Fibroblast of skin of right biceps (primary cell): Measurements from ENCODE around the gene INPP5F.

Source experiments
- DNase-seq: peaks from one replicate; pipeline ENCODE4 v3.0.0-alpha.2; 2013

Gene INPP5F, protein sequence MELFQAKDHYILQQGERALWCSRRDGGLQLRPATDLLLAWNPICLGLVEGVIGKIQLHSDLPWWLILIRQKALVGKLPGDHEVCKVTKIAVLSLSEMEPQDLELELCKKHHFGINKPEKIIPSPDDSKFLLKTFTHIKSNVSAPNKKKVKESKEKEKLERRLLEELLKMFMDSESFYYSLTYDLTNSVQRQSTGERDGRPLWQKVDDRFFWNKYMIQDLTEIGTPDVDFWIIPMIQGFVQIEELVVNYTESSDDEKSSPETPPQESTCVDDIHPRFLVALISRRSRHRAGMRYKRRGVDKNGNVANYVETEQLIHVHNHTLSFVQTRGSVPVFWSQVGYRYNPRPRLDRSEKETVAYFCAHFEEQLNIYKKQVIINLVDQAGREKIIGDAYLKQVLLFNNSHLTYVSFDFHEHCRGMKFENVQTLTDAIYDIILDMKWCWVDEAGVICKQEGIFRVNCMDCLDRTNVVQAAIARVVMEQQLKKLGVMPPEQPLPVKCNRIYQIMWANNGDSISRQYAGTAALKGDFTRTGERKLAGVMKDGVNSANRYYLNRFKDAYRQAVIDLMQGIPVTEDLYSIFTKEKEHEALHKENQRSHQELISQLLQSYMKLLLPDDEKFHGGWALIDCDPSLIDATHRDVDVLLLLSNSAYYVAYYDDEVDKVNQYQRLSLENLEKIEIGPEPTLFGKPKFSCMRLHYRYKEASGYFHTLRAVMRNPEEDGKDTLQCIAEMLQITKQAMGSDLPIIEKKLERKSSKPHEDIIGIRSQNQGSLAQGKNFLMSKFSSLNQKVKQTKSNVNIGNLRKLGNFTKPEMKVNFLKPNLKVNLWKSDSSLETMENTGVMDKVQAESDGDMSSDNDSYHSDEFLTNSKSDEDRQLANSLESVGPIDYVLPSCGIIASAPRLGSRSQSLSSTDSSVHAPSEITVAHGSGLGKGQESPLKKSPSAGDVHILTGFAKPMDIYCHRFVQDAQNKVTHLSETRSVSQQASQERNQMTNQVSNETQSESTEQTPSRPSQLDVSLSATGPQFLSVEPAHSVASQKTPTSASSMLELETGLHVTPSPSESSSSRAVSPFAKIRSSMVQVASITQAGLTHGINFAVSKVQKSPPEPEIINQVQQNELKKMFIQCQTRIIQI

DNA sequence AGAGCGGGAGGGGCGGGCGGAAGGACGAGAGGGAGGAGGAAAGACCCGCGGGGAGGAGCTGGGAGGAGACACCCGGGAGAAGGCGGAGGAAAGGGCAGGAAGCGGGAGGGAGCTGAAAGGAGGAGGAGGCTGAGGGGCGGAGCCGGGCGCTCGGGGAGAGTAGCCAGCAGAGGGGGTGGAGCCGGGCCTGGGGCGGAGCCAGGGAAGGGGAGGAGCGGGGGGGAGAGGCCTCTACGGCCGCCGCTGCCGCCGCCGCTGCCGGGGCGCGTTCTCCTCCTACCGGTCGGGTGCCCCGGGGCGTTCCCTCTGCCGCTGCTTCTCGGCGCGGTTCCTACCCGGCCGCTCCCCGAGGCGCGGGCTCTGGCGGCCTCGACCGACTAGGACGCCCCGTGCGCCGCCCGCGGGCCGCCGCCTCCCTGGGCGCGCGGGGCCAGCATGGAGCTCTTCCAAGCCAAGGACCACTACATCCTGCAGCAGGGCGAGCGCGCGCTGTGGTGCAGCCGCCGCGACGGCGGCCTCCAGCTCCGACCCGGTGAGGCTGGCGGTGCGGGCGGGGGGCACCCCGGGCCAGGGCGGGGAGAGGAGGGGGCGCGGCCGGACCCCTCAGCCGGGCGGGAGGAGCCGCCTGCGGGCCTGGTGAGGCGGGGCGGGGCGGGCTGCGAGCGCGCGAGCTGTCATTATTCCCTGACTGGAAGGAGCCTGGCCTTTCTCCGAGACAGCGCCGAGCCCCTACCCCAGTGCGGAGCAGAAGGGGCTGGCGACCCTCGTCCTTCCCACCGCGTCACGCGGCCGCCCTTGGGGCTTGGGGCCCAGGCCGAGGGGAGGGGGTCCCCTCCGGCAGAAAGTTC lies at the start of gene INPP5F:
Gene INPP5F, plus strand, starts transcription at position 223 of the 848 bp plus-strand sequence. Its CDS starts 213 bp downstream, at position 436.
- peak; percentile 98 for DNase-seq

DNA sequence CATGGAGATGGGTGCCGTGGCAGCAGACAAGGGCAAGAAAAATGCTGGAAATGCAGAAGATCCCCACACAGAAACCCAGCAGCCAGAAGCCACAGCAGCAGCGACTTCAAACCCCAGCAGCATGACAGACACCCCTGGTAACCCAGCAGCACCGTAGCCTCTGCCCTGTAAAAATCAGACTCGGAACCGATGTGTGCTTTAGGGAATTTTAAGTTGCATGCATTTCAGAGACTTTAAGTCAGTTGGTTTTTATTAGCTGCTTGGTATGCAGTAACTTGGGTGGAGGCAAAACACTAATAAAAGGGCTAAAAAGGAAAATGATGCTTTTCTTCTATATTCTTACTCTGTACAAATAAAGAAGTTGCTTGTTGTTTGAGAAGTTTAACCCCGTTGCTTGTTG lies 48.7 kb upstream of the INPP5F start:
- no peak for DNase-seq

DNA sequence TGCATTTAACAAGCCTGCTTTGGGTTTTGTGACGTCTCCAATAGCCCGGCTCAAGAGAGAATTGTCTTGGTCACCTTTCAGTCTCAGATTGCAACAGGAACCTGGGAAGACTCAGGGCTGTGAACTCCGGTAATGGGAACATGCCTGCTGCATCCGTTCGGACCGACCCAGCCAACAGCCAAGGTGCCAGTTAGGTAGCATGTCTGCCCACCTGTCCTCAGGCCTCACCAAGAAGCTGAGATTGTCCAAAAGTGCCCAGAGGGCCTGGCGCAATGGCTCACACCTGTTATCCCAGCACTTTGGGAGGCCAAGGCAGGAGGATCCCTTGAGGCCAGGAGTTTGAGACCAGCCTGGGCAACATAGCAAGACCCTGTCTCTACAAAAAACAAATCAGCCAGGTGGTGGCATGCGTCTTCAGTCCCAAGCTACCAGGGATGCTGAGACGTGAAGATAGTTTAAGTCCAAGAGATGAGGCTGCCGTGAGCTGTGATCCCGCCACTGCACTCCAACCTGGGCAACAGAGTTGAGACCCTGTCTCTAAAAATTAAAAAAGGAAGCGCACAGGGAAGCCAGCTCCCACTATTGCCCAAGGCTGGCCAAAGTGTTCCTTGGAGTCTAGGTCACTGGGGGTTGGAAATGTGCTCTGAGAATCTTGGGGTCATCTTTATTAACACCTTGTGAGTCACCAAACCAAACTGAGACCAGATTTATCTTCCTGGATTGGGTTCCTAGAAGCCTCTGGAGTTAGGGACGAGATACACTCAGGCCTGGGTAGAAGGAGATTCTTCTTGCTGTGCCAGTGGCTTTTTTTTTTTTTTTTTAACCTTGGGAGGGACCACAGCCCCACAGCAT lies 47.7 kb upstream of the INPP5F start:
- DNase-seq = no peak

DNA sequence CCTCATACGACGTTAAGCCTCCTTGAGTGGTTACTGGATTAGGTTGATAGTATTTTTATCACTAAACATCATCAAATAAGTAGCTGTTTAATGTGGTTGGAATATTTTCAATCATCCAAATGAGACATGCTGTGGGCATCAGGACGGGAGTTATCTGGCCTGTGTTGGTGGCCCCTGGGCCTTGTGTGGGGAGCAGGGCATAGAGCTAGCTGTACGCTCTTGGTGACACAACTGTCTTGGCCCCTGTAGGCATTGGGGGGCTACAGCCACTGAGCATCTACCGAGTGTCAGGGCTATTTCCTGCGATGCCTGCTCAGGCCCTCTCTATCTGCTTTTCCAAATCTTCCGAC lies 46.4 kb upstream of the INPP5F start:
- DNase-seq = no peak

DNA sequence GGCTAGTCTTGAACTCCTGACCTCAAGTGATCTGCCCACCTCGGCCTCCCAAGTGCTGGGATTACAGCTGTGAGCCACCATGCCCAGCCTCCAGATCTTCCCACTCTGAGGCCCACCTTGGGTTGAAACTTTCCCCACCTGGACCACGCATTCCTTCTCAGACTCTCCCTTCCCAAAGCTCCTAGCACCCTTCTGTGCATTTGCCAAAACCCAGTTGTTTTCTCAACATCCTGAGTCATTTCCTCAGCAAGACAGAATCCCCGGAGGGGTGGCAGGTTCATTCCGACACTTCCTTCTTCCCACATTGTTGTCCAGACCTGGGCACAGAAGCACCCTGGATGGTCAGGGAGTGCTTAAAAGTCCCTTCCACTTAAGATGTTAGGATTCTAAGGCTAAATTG lies 45.8 kb upstream of the INPP5F start:
- DNase-seq = peak; percentile 73

DNA sequence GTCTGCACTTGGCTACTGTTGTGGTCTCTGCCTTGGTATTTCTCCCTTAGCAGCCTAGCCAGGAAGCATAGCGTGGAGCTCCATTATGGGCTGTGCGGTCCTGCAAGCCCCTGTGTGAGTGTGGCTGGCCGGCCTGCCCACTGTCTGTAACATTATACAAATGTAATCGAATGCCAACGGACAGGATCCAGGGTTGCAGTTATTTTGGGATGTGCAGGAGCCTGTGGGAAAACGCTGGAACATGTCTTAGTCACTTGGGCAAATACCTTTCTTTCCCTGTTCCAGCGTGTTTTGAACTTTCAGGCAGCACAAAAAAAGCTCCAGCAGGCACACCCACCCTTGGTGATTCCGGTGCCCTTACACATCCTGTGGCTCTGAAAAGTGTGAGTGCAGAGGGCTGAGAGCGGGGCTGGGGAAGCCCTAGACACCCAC lies 45.2 kb upstream of the INPP5F start:
- DNase-seq = no peak

DNA sequence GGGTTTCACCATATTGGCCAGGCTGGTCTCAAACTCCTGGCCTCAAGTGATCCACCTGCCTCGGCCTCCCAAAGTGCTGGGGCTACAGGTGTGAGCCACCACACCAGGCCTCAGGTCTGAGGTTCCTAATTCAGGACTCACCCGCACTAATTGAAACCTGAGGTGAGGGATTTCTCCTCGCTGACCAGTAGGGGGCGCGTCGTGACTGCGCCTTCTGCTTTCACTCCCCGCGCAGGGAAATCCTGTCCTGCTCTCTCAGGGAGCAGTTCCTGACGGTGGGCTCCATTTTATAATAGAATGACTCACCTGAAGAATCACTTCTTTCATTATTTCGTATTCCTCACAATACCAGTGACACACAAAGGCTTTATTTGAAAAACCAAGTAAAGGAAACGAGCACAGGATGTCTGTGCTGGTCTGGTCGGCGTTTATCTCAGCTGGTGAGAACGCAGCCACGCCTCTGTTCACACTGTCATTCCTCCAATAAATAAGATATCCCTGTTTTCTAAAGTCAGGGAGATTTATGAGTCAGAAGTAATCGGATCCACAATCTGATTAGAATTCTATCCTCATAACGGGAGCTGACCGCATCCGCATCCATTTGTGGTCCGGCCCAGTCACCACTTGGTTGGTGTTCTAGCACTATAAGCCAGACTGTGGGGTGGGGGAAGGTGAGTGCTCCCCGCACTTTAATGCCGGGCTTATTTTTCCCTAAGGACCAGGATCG lies 39.2 kb upstream of the INPP5F start:
- peak; percentile 87 for DNase-seq

DNA sequence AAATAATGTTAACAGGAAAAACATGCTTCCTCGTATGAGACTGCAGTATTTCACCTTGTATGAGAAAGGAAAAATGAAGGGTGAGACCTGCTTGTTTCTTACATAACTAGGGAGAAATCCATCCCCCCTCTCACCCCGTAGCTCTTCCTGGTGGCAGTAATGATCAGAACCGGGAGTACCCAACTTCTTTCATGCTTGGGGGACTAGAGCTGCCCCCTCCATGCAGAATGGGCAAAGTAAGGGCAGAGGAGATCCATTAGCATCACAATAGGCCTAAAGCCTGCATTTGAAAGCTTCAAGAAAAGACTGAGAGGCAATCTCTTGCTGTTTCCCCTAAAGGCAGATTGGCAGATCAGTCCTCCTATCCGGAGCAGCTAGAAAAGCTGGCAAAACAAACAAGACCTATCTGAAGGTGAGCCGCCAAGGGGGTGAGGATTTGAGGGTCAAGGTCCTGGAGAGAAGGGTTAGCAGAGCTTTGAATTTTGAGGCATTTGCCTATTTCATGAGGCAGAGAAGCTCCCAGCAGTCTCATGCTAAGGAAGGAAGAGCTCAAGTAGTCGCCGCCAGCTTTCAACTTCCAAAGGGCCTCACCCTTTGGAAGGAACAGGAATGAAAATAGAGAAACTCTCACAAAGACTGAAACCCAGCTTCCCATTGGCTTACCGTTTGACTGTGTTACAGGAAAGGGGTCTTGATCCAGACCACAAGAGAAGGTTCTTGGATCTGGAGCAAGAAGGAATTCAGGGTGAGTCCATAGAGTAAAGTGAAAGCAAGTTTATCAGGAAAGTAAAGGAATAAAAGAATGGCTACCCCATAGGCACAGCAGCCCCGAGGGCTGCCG lies 38.4 kb upstream of the INPP5F start:
- no peak for DNase-seq

DNA sequence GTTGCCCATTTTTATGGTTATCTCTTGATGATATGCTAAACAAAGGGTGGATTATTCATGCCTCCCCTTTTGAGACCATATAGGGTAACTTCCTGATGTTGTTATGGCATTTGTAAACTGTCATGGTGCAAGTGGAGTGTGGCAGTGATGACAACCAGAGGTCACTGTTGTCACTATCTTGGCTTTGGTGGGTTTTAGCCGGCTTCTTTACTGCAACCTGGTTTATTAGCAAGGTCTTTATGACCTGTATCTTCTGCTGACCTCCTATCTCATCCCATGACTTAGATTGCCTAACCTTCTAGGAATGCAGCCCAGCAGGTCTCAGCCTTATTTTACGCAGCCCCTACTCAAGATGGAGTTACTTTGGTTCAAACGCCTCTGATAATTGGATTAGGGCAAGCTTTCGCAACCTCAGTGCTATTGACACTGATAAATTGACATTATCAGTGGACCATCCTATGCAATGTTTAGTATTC lies 37.8 kb upstream of the INPP5F start:
- DNase-seq = no peak

DNA sequence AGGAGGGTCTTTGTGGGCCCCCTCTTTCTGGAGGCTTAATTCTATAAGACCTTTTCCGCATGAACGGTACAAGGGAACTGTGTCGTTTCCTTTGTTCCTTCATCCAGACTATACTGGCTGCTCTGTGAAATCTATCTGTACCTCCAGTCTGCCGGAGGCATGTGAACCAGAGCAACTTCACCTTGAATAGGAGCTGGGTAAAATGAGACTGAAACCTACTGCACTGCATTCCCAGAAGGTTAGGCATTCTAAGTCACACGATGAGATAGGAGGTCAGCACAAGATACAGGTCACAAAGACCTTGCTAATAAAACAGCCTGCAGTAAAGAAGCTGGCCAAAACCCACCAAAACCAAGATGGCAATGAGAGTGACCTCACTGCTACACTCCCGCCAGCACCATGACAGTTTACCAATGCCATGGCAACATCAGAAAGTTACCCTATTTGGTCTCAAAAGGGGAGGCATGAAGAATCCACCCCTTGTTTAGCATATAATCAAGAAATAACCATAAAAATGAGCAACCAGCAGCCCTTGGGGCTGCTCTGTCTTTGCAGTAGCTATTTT lies 36.8 kb upstream of the INPP5F start:
- no peak for DNase-seq

DNA sequence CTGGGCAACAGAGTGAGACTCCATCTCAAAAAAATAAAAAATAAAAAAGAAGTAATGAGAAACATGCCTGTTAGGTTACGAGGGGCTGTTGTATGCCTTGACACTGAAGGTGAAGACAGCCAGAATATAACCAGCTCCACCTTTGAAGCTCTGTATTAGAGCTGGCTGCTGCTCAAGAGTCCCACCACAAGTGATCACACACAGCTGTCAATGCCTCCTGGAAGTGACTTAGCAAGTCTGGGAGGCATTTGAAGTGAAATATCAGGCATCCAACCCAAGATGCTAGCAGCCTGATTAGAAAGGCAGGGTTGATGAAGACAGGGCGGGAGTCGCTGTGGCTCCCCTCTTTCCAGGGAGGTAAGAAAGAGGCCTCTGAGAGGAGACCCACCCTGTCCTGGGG lies 34.1 kb upstream of the INPP5F start:
- no peak for DNase-seq

DNA sequence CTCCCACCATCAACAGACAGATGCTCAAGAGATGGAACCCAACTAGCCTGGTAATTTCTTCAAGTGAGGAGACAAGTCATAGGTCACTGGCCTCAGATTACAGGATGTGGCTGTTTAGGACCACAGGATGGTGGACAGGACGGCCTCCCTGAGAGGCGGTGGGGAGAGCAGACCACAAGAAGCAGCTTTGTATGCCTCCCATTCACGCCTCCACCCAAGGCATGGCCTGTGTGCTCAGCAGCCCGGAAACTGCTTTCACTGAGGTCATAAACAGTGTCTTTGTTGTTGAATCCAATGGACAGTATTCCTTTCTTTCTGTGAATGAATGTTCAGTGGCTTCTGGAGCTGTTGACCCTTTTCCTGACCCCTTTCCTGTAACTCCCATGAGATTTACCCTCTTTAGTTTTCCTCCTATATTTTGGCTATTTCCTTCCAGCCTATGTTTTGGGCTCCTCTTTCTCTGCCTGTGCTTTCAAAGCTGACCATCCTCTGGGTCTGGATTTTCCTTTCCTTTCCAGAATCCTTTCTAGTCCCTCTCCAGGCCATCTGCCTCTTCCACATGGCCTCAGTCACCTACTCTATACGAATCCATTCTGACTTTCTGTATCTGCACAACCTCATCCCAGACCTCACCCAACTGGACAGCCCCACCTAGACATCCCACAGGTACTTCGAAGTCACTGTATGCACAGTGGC lies 32.4 kb upstream of the INPP5F start:
- DNase-seq = no peak

DNA sequence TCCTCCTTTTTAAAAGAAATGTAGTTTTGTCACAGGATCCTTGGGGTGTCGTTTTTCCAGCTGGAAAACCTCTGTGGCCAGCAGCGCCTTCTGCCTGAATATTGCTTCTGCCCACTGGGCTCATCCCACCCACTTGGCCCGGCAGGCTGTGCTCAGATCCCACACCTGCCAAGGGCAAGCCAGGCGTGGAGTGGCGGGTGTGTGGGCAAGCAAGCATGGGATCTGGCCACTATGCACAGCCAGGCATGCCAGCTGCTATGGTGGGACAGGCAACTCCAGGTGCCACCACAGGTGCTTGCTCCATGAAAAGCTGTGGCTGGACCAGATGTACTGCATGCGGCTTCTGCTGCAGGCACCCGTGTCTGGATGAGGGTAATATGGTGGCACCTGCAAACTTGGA lies 31.2 kb upstream of the INPP5F start:
- DNase-seq = no peak

DNA sequence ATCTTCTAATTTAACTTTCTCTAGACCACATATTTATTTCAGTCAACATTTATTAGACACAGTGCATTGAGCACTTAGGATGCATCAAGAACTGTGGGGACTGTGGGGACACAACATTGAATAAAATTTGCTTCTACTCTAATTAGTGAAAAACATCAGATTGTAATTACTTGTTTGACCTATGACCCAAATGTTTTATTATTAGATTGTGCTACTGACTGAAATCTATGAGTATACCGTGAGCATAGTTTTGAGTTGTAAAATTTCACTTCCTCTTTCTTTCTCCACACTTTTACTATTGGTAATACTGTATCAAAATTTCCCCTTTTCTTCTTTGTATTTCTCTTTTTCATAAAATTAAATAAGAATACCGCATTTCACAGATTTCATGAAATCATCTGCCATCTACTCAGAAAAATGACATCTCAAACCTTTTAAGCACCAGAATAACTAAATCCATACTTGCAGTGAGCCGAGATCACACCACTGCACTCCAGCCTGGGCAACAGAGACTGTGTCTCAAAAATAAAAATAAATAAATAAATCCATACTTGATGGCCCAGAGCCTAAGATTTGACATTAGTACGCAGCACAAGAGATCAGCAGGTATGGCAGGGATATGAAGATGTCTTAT lies 25.4 kb upstream of the INPP5F start:
- no peak for DNase-seq

DNA sequence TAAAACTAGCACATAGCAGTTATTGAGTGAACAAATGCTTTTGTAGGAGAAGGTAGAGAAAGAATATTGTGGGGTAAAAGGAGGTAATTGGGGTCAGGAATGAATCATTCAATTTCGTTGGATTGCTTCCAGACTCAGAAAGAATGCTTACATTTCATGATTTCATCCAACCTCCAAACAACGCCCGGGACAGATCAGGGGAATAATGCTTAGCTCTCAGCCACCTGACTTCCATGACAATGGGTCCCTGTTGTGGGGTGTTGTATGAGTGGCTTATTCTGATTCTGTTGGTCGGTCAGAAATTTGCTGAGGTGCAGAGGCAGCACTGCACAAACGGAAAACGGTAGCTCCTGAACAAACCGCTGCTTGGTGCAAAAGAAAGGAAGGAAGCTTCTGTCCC lies 24.0 kb upstream of the INPP5F start:
- peak; percentile 60 for DNase-seq

DNA sequence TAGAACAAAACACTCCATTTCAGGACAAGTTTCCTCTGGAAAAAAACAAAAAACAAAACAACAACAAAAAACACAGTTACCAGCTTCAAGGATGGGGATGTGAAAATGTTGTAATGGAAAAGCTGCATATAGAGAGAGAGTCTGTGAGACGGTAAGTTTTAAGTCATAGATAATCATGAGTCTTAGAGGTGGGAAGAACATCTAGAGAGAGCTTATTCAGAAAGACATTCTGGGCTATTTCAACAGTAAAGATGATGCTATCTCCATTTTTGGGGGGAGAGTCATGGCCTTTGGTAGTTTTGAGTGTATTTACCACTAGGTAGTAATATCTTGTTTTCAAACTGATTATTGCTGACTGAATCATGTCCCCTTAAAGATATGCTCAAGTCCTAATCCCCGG lies 23.3 kb upstream of the INPP5F start:
- no peak for DNase-seq

DNA sequence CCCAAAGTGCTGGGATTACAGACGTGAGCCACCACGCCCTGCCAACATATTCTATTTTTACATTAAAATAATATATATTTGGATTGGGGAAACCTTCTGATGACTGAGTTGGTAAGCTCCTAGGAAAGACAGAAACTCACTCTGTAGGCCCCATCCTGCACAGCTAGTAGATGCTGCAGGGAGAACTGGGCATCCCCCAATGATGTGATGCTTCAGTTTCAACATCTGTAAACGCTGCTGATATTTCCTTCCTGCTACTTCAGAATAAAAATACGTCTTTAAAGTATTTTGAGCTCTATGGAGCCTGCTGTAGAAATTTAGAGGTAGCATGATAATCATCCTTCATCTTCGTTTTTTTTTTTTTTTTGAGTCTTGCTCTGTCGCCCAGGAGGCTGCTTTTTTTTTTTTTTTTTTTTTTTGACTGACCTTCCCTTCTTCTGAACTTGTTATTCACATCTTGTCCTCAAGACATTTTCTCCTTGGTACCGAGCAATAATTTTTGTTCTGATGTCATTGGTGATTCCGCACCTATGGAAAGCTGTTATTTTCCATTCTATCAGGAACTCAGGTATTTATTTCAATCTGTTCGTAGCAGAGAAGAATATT lies 21.8 kb upstream of the INPP5F start:
- DNase-seq = no peak

DNA sequence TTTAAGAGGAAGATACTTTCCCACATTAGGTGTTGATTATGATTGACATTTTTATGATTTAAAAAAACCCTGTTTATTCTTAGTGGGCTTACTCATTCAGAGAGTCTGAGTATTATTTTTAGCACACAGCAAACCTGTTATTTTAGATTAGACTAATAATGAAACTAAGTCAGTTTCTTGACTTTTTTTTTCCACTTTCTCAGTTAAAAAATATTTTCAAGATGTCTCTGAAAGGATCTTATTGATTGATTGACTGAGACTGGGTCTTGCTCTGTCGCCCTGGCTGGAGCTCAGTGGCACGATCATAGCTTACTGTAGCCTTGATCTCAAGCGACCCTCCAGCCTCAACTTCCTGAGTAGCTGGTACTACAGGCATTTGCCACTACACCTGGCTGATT lies 20.4 kb upstream of the INPP5F start:
- no peak for DNase-seq
